T-helper 2 cell treated with Interferon-gamma antibody and Interleukin-4, amounts not matched to agents 5 μg/mL and 100 μg/mL, for 36 hours (primary cell): ENCODE data around the gene HOXB3.

Experiments
- DNase-seq: peaks from one replicate; pipeline ENCODE4 v3.0.0; 2021; ENCODE audit warnings: low spot score
- H3K27ac Mint-ChIP-seq: one replicate; pipeline ENCODE4 v1.8.0; 2021; ENCODE audit warnings: mild to moderate bottlenecking, mixed read lengths
- H3K27me3 Mint-ChIP-seq: one replicate; pipeline ENCODE4 v1.8.0; 2021; ENCODE audit warnings: low read depth, mixed read lengths
- H3K36me3 Mint-ChIP-seq: one replicate; pipeline ENCODE4 v1.8.0; 2021; ENCODE audit warnings: low read depth, mixed read lengths
- H3K4me1 Mint-ChIP-seq: one replicate; pipeline ENCODE4 v1.8.0; 2021; ENCODE audit warnings: low read depth, mixed read lengths
- H3K4me3 Mint-ChIP-seq: one replicate; pipeline ENCODE4 v1.8.0; 2022; ENCODE audit warnings: mild to moderate bottlenecking, moderate library complexity, mixed read lengths
- H3K9me3 Mint-ChIP-seq: one replicate; pipeline ENCODE4 v1.8.0; 2021; ENCODE audit warnings: mixed read lengths

The HOXB3 gene

DNA sequence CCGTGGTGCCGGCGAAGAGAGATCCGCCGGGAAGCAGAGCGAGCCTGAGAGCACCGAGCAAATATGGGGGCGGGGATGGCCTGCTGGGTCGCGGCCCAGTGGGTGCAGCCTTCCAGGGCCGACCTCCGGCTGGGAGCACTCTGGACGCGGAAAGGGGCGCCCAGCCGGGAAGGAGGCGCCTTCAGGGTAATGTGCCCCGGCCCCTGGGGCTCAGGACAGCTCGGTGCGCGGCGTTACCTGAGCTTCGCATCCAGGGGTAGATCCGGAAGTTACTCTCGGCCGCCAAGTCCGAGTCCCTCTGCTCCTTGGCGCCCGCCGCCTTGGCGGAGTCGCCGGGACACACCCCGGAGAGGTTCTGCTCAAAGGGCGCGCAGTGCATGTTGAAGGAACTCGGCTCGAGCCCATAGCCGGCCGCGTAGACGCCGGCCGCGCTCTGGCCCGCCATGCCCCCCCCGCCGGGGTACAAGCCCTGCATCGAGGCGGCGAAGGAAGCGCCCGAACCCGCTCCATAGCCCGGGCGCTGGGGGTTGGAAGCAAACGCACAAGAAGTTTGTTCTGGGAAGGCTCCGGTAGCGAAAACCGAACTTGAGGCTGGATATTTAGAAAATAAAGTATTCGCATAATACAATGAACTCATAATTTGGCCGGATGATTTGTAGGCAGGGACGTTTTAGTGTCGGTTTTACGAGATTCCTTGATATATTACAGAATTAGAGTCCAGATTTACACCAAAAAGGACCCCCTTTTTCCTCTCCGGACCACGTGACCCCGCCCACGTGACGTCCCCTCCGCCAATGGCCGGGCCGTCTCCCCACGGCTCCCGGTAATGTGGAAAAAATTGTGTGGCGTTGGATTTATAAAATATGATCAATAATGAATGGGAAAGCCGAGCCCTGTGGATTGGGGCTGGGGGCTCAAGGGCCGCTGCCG is 20.5 kb upstream of the HOXB3 start, which contains the start of gene HOXB7:
Gene HOXB7, minus strand, starts transcription at position 736 of the 930 bp plus-strand sequence. Its CDS starts 99 bp downstream, at position 637.
- Mint-ChIP-seq H3K9me3 (no peaks in the 10 kb centered on the region), H3K27me3 (peaks cover 80% of the 10 kb centered on the region), H3K4me1 (peaks cover 22% of the 10 kb centered on the region), H3K4me3 (peak within 1 kb of the TSS; percentile 90), H3K36me3 (peaks cover 1% of the 10 kb centered on the region), H3K27ac (peak within 1 kb of the TSS; percentile 57)
- DNase-seq = peak; percentile 54

DNA sequence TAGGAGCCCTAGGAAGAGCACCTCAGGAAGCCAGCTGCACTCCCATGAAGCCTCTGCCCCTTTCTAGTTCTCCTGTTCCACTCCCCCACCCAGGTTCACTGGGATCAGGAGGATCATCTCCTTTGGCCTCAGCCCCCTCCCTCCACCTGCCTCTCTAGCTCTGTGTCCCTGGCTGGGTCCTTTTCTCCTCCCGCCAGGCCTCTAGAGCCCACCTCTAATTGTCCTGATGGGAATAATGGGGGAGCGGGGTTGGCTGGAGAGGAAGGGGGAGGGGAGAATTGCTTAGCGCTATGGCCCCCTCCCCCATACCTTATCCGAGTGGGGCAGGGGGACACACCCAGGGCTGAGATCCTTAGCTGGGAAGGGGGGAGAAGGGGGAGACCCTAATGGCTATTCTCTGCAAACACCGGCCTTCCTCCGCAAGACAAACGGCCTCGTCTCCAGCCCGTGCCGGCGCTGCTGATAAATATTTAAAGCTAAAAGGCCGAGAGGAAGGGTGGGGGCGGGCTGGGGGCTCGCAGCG is 19.8 kb upstream of the HOXB3 start:
- peaks cover 1% of the 10 kb centered on the region for H3K36me3 Mint-ChIP-seq
- H3K4me1 Mint-ChIP-seq = peaks cover 20% of the 10 kb centered on the region
- H3K27me3 Mint-ChIP-seq = peaks cover 78% of the 10 kb centered on the region
- H3K4me3 Mint-ChIP-seq = peak overlapping the region; percentile 90
- H3K27ac Mint-ChIP-seq = no peak overlapping the region
- no peak for DNase-seq
- H3K9me3 Mint-ChIP-seq = no peaks in the 10 kb centered on the region

DNA sequence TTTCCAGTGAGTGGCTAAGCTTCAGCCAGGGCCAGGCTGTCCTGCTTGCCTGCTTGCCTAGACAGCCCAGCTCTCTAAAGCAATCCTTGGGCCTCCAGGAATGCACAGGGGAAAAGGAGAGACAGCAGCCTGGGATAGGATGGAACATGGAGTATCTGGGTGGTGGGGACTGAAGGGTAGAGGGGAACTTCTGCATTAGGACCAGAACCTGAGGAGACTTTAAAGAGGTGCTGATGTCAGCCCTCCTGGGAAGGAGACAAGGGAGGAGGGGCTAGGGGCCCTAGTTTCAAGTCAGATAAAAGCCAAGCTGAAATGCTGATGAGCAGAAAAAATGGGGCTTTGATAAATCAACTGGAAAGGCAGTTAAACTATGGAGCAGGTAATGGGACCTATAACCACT is 19.0 kb upstream of the HOXB3 start:
- peaks cover 79% of the 10 kb centered on the region for H3K27me3 Mint-ChIP-seq
- H3K27ac Mint-ChIP-seq = no peak overlapping the region
- no peaks in the 10 kb centered on the region for H3K9me3 Mint-ChIP-seq
- DNase-seq = no peak
- peaks cover 1% of the 10 kb centered on the region for H3K36me3 Mint-ChIP-seq
- peak overlapping the region; percentile 3 for H3K4me3 Mint-ChIP-seq
- peaks cover 20% of the 10 kb centered on the region for H3K4me1 Mint-ChIP-seq

DNA sequence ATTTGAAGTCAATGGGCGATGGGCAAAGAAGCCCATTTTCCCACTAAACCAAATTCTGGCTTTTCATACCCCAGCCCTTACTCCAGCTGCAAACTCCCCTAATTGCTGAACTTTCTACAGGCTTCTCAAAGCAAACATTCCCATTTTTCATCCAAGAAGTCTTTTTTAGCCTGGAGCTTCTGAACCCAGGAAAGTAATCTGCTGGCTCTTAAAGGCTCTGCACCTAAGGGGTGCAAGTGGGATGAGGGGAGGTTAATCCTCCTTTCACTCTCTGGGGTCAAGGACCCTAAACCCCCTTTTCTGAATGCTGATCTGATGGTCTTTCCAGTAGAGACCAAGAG is 18.4 kb upstream of the HOXB3 start:
- peaks cover 22% of the 10 kb centered on the region for H3K4me1 Mint-ChIP-seq
- no peaks in the 10 kb centered on the region for H3K9me3 Mint-ChIP-seq
- peaks cover 79% of the 10 kb centered on the region for H3K27me3 Mint-ChIP-seq
- H3K4me3 Mint-ChIP-seq = no peak overlapping the region
- H3K27ac Mint-ChIP-seq = no peak overlapping the region
- DNase-seq = no peak
- H3K36me3 Mint-ChIP-seq = peaks cover 1% of the 10 kb centered on the region

DNA sequence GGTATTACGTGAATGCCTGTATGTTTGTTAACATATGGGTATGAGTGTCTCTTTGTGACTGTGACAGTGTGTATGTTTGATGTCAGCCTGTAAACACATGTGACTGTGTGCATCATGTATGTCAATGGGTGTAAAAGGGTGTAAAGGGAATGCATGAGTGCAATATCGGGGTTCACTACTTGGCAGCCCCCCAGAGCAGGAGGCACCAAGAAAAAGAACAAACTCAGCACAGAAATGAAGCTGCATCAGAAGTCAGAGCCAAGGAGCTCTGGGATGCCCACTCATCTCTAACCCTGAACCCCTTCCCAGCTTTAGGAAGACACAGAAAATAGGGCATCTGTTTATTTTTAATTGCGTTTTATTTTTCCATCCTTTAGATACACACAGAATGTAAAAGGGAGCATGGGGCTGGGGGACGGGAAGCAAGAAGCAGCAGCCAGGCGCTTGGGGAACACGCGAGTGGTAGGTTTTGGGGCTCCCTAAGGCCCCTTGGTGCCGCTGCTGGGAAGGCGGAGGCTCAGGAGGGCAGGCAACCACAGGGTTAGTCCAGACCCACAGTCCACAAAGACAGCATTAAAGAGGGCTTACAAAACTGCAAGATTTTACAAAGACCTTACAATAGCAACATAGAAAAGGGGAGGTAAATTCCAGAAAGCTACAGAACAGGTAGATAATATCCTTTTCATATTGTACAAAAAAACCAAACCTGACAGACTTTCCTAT is 17.0 kb upstream of the HOXB3 start:
- Mint-ChIP-seq H3K27me3 (peaks cover 80% of the 10 kb centered on the region), H3K9me3 (no peaks in the 10 kb centered on the region), H3K4me1 (peaks cover 17% of the 10 kb centered on the region), H3K27ac (no peak overlapping the region), H3K36me3 (peaks cover 1% of the 10 kb centered on the region), H3K4me3 (no peak overlapping the region)
- DNase-seq = no peak

DNA sequence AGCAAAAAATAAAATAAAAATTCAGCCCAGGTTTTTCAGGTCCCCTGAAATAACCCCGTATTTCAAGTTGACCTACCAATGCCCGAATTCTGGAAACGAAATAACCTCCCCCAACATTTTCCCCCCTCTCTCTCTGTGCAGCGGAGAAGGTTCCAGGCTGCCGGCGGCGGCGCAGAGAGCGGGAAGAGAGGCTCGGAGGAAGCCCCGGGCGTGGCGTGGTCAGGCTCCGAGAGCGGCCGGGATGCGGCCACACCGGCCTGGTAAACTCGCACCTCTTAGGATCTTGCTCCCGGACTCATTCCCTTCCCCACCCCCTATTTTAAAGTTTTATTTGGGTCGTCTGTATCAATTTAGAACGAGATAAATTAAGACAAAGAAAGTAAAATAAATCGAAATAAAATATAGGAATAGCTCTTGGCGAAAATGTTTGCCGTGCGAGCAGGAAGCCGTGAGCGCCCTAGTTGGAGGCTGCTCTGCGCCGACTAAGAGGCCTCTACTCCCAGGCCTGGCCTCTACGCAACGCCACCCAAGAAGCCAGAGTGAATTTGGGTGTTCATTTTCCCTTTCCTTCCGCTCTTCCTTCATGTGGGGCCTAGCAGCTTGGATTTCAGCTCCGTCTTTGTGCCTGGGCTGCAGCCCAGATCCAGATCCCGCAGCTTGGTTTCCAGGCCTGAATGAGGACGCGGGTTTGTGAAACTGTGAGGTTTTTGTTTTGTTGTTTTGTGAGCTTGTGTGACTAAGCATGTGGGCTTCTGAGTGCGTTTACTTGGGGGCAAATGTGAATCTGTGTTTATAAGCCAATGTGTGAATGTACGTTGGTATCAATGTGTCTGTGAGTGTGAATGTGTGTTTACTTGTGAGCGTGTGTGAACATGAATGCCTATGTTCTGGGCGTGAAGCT is 16.2 kb upstream of the HOXB3 start:
- H3K36me3 Mint-ChIP-seq = peaks cover 1% of the 10 kb centered on the region
- H3K9me3 Mint-ChIP-seq = no peaks in the 10 kb centered on the region
- H3K27ac Mint-ChIP-seq = no peak overlapping the region
- DNase-seq = no peak
- H3K4me3 Mint-ChIP-seq = no peak overlapping the region
- H3K27me3 Mint-ChIP-seq = peaks cover 82% of the 10 kb centered on the region
- peaks cover 16% of the 10 kb centered on the region for H3K4me1 Mint-ChIP-seq

DNA sequence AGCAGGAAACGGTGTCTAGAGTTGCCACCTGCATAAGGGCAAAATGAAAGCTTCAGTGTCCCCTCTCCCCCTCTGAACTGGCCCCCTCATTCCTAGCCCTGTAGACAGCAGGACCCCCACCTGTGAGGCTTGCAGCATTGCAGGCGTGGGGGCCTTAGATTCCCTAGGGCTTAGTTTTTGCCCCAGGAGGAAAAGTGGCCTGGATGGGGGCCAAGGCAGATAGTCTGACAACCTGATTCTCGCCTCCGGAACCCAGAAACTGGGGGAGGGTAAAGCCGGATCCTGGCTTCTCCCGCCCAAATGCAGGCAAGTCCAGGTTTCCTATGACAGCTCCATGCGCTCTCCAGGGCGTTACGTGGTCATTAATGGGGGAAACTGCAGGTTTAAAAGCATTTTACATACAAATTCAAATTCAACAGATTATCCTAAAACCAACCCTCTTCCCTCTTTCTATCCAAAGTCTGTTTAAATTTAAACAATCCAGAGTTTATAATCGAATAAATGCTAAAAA is 15.4 kb upstream of the HOXB3 start:
- H3K4me3 Mint-ChIP-seq = no peak overlapping the region
- no peaks in the 10 kb centered on the region for H3K36me3 Mint-ChIP-seq
- peaks cover 83% of the 10 kb centered on the region for H3K27me3 Mint-ChIP-seq

DNA sequence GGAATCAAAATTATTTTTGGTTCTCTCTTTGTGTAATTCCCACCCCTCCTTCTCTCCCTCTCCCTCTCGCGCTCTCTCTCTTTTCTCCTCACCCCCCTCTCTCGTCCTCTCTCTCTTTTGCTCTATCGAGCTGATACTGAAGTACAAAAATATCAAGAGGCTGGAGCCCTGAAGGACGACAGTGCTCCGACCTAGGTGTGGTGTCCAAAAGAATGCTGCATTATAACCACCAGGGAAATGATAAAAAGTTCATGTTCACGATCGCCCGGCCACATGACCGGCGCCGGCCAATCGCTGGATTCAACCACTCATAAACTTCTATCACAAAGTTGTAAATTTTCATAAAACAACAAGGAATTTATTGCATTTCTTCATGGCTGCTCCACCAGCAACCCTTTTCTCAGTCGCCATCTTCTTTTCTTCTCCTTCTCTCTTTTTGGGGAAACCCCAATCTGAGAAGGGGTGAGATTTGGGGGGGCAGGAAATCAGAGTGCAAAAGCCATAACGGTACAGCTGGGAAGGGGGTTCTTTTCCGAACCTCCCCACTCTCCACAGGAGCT is 14.8 kb upstream of the HOXB3 start, which contains the start of gene HOXB6:
Gene HOXB6, minus strand, starts transcription at position 217 of the 560 bp plus-strand sequence. CDS start 6,836 bp downstream, outside the sequence.
- H3K4me3 Mint-ChIP-seq = no peak within 1 kb of the TSS
- H3K27ac Mint-ChIP-seq = no peak within 1 kb of the TSS
- H3K9me3 Mint-ChIP-seq = no peaks in the 10 kb centered on the region
- peaks cover 88% of the 10 kb centered on the region for H3K27me3 Mint-ChIP-seq
- H3K4me1 Mint-ChIP-seq = peaks cover 10% of the 10 kb centered on the region
- no peak for DNase-seq
- no peaks in the 10 kb centered on the region for H3K36me3 Mint-ChIP-seq

More for the DNA sequence above, 15.4 kb upstream of the HOXB3 start:
- no peak overlapping the region for H3K27ac Mint-ChIP-seq
- no peak for DNase-seq
- H3K9me3 Mint-ChIP-seq = no peaks in the 10 kb centered on the region
- peaks cover 10% of the 10 kb centered on the region for H3K4me1 Mint-ChIP-seq

DNA sequence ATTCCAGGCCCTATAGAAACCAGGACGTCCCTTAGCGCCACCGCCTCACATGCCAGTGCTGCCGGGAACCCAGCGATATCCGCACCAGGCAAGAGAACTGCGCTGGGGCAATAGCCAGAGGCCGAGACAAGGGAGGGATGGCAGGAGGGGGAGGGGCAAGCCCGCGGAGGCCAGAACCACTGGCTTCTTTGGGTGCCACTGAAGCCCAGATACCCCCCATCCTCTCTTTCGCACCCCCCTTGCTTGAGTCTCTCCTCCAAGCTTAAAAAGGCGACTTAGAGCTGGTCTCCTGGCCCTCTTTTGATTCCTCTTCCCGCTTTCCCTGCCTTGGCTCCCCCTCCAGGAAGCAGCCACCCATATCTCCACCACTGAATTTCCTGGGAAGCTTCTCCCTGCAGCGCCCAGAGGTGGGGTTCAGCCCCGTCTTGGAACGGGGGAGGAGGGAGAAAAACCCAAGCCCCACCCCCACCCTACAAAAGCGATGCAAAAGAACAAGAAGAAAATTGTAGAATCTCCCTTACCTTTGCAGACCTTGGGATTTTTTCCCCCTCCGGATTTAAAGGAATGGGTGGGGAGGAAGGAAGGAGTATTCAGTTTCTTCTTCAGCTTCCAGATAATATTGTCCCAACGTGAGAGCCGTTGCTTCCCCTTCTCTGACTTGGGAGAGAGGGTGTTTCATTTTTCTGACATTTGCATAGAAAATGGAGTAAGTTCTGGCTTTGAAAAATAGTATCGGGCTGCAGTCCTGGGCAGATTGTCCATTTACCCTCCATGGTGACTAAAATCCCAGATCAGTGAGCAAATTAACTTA is 14.1 kb upstream of the HOXB3 start:
- Mint-ChIP-seq H3K36me3 (no peaks in the 10 kb centered on the region), H3K27ac (no peak overlapping the region), H3K27me3 (peaks cover 88% of the 10 kb centered on the region), H3K9me3 (no peaks in the 10 kb centered on the region), H3K4me1 (peaks cover 10% of the 10 kb centered on the region), H3K4me3 (no peak overlapping the region)
- no peak for DNase-seq

DNA sequence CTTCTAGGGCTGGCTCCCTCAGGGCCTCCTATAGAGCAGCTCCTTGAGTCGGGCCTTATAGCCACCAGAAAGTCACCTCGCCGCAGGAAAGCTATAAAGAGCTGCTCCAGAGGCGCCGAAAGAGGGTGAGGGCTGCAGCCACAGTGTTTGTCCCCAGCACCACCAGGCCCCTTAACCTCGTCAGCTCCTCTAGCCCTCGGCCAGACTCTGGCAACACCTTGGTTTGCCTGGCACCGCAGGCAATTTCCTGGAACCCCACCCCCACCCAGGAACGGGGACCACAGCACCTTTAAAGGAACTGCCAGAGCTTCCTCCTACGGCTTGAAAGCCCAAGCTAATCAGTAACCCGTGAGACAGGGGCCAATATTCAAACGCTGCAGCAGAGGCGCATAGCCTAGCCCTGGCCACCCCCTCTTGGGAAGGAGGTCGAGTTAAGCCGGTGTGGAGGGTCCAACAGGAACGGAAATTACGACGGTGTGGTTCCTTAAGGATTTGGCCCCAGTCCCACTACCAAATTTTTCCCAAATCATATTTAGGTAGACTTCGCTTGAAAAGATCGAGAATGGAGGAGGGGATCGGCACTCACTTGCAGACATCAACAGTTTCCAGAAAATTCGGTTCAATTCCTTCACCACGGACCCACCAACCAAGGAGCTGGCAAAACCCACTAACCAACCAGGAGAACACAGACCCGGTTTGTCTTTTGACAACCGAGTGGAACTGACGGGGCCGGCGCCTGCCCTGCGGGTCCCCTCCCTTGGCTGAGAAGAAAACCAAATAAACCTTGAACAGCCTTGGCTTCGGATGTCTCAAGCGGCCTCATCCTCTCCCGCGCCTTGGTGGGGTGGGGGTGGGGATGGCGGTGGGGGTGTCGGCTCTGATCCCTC is 11.7 kb upstream of the HOXB3 start:
- peaks cover 28% of the 10 kb centered on the region for H3K4me1 Mint-ChIP-seq
- no peak overlapping the region for H3K27ac Mint-ChIP-seq
- H3K4me3 Mint-ChIP-seq = no peak overlapping the region
- peaks cover 91% of the 10 kb centered on the region for H3K27me3 Mint-ChIP-seq
- H3K9me3 Mint-ChIP-seq = no peaks in the 10 kb centered on the region
- no peaks in the 10 kb centered on the region for H3K36me3 Mint-ChIP-seq
- DNase-seq = no peak

DNA sequence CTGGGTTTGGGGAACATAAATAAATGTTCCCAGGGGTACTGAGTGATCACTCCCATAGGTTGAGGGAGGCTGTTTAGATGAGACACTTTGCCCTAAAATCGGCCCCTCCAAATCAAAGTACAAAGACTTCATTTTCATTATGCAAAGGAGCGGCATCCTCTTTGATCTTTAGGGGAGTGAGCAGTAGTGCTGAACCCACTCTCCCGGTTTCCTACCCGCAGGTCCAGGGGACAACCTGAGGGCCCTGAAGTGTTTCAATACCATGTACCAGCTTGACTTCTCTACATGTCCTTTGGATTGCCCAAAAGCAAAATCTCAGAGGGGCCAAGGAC is 11.1 kb upstream of the HOXB3 start:
- no peak for DNase-seq
- Mint-ChIP-seq H3K27me3 (peaks cover 92% of the 10 kb centered on the region), H3K4me1 (peaks cover 34% of the 10 kb centered on the region), H3K4me3 (no peak overlapping the region), H3K36me3 (peaks cover 2% of the 10 kb centered on the region), H3K27ac (no peak overlapping the region), H3K9me3 (no peaks in the 10 kb centered on the region)
